Body of pancreas (tissue), 4 donors: ENCODE data around the gene ARL5C. TPM values are rescaled to one million over a fixed set of nuclear protein-coding genes. Genes with fewer than 3 reads are reported as not detected.
"Not testable (repeated sequence)": the region's sequence is repeated elsewhere in the genome, so short reads cannot be mapped to it uniquely, and the experiment has no call there.

Source experiments
- ATAC-seq: fragments of 150-250 bp; one replicate; pipeline ENCODE4 v1.9.1; 2016
- DNase-seq, 4 donors: peaks; one replicate each; pipeline ENCODE4 v3.0.0-alpha.2; 2019
- H3K27ac ChIP-seq, 4 donors: fragments of 200-600 bp; sonication (generic); 1 replicate in 3 of 4; 2 replicates in 1 of 4; pipeline versions ENCODE4 v1.5.1 to v1.6.1; 2016 to 2019; ENCODE audit warnings: mild to moderate bottlenecking in 1 of 4, mixed read lengths in 1 of 4, moderate library complexity in 1 of 4
- H3K27me3 ChIP-seq, 2 donors: fragments of 200-600 bp; sonication (generic); one replicate each; pipeline ENCODE4 v1.6.0; 2016; ENCODE audit warnings: mild to moderate bottlenecking in 1 of 2
- H3K36me3 ChIP-seq, 2 donors: fragments of 200-600 bp; sonication (generic); replicated peaks in 1 of 2; 2 replicates each; pipeline ENCODE4 v1.5.1; 2016; ENCODE audit warnings: low read depth in 2 of 2; ENCODE audit not compliant: insufficient read depth in 1 of 2
- H3K4me1 ChIP-seq: fragments of 200-600 bp; sonication (generic); one replicate; pipeline ENCODE4 v1.6.0; 2016
- H3K4me3 ChIP-seq, 2 donors: fragments of 200-600 bp; sonication (generic); 1 replicate in 1 of 2; 2 replicates in 1 of 2; pipeline ENCODE4 v1.5.1; 2016 to 2019
- H3K9me3 ChIP-seq, 3 donors: fragments of 200-600 bp; sonication (generic); 1 replicate in 2 of 3; 2 replicates in 1 of 3; pipeline ENCODE4 v1.5.1; 2016
- POLR2A ChIP-seq, 3 donors: fragments of 450-650 bp; IDR thresholded peaks; one replicate each; pipeline ENCODE4 v1.6.1; 2016; ENCODE audit warnings: antibody characterized with exemption in 3 of 3, mild to moderate bottlenecking in 2 of 3
- WGBS, 2 donors: methylation state at CpG; one replicate each; pipeline ENCODE4 v1.1.5; 2017; 5-methylcytosine and 5-hydroxymethylcytosine counted together
- intact Hi-C: fragments of 100-400 bp; cut with DNase I; formaldehyde crosslinking; loops from one replicate; pipeline ENCODE4 v1.15.1; 2023
- total RNA-seq, 2 donors: library from RNA; depleted of rRNA; stranded (reverse); fragments of >200 nt; gene quantifications; one replicate each; pipeline ENCODE4 v1.1.0, GENCODE V29; 2016
- TF ChIP-seq, protein P1 (sequence below), 7 experiments: fragments of 450-650 bp in 4 of 7; fragments of 200-600 bp in 3 of 7; sonication (generic) in 3 of 7; IDR thresholded peaks; one replicate each; pipeline ENCODE4 v1.5.1; 2016 to 2019; ENCODE audit warnings: antibody characterized with exemption in 7 of 7

The ARL5C gene
- total RNA-seq, 2 donors from 2014 or later = 0.26 TPM; not detected in 1

DNA sequence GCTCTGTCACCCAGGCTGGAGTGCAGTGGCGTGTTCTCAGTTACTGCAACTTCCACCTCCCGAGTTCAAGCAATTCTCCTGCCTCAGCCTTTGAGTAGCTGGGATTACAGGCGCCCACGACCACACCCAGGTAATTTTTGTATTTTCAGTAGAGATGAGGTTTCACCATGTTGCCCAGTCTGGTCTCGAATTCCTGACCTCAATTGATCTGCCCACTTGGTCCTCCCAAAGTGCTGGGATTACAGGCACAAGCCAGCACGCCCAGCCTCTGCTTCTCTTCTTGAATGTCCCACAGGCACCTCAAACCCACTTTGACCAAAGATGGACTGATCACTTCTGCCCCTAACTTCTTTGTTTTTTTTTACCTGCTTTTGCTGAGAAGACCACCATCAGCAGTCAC, 4.6 kb upstream of the ARL5C start:
- TF ChIP-seq, protein P1, sequence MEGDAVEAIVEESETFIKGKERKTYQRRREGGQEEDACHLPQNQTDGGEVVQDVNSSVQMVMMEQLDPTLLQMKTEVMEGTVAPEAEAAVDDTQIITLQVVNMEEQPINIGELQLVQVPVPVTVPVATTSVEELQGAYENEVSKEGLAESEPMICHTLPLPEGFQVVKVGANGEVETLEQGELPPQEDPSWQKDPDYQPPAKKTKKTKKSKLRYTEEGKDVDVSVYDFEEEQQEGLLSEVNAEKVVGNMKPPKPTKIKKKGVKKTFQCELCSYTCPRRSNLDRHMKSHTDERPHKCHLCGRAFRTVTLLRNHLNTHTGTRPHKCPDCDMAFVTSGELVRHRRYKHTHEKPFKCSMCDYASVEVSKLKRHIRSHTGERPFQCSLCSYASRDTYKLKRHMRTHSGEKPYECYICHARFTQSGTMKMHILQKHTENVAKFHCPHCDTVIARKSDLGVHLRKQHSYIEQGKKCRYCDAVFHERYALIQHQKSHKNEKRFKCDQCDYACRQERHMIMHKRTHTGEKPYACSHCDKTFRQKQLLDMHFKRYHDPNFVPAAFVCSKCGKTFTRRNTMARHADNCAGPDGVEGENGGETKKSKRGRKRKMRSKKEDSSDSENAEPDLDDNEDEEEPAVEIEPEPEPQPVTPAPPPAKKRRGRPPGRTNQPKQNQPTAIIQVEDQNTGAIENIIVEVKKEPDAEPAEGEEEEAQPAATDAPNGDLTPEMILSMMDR (IDR thresholded peaks at IDR 0.05) = no peak
- no peak for TF ChIP-seq POLR2A (IDR thresholded peaks at IDR 0.05)
- H3K9me3 ChIP-seq = no peaks in the 10 kb centered on the region
- no peak overlapping the region for H3K4me3 ChIP-seq
- 77 to 92% methylated on average over 6 of the region's 6 CpGs for WGBS, 2 donors
- H3K27ac ChIP-seq = no peak overlapping the region
- no peaks in the 10 kb centered on the region for H3K27me3 ChIP-seq
- no peaks in the 10 kb centered on the region for H3K36me3 ChIP-seq
- ATAC-seq (no peak), DNase-seq (no peak)
- peaks cover 45% of the 10 kb centered on the region for H3K4me1 ChIP-seq
- intact Hi-C loops = no loop called here

DNA sequence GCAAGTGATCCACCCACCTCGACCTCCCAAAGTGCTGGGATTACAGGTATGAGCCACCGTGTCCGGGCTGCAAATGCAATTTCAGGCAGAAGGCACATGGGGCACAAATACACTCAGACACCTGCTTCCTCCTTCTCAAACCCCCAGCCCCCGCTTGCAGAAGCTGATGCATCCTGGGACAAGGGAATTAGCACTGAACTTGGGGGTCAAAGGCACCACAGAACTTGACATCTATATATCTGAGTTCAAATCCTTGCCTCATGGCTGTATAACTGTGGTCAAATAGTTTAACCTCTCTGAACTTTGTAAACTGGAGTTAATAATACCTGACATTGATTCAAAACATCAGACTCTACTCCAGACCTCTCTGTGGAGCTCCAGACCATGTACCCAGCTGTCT, 4.1 kb upstream of the ARL5C start:
- H3K36me3 ChIP-seq = no peaks in the 10 kb centered on the region
- WGBS, 2 donors = 61 to 79% methylated on average over 4 of the region's 4 CpGs
- no peak for TF ChIP-seq POLR2A (IDR thresholded peaks at IDR 0.05)
- TF ChIP-seq, protein P1 (IDR thresholded peaks at IDR 0.05) = no peak
- peaks cover 49% of the 10 kb centered on the region for H3K4me1 ChIP-seq
- DNase-seq (no peak), ATAC-seq (no peak)
- H3K4me3 ChIP-seq = no peak overlapping the region
- intact Hi-C loops = no loop called here
- no peaks in the 10 kb centered on the region for H3K27me3 ChIP-seq
- no peak overlapping the region for H3K27ac ChIP-seq
- H3K9me3 ChIP-seq = no peaks in the 10 kb centered on the region

DNA sequence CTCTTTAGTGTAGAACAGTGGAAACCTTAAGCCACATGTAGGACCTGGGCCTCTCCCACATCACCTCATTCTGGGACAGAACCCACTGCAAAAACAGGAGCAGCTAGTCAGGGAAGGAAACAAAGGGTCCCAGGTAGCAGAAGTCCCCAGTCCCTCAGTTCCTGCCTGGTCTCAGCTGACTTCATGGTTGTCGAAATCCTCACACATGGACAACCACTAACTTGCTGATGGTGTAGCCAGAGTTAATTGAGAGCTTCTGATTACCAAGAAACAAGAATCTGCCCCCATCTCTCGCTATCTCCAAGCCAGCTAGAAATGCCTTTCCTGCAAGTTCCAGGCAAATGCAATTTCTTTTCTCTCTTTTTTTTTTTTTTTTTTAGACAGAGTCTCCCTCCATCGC, 3.6 kb upstream of the ARL5C start:
- no peak for DNase-seq

DNA sequence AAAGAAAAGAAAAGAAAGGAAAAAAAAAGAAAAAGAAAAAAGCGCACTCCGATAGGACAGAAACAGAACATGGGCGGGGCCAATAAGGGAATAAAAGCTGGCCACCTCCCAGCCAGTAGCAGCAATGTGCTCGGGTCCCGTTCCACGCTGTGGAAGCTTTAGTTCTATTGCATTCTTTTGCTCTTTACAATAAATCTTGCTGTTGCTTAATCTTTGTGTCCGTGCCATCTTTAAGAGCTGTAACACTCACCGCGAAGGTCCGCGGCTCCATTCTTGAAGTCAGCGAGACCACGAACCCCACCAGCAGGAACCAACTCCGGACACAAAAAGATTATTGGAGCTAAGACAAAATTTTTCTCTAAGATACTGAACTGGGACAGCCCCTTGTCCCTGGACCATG, 3.1 kb upstream of the ARL5C start:
- ATAC-seq (no peak), DNase-seq (no peak)
- 84% methylated on average over 14 of the region's 14 CpGs for WGBS, 2 donors
- Histone ChIP-seq H3K27ac (no peak overlapping the region), H3K36me3 (no peaks in the 10 kb centered on the region), H3K4me3 (no peak overlapping the region), H3K9me3 (no peaks in the 10 kb centered on the region), H3K27me3 (no peaks in the 10 kb centered on the region), H3K4me1 (peaks cover 54% of the 10 kb centered on the region)
- intact Hi-C loops = loop anchor here (10.0 kb wide), 1 partner anchor 66 kb away; no protein-coding TSS in a partner anchor
- TF ChIP-seq, protein P1 (IDR thresholded peaks at IDR 0.05) = no peak
- TF ChIP-seq POLR2A (IDR thresholded peaks at IDR 0.05) = no peak

More for the DNA sequence above, 3.6 kb upstream of the ARL5C start:
- 70 to 86% methylated on average over 3 of the region's 3 CpGs for WGBS, 2 donors
- H3K9me3 ChIP-seq = no peaks in the 10 kb centered on the region
- H3K27ac ChIP-seq = no peak overlapping the region
- TF ChIP-seq POLR2A (IDR thresholded peaks at IDR 0.05) = no peak
- TF ChIP-seq, protein P1 (IDR thresholded peaks at IDR 0.05) = no peak
- H3K4me3 ChIP-seq = no peak overlapping the region
- H3K27me3 ChIP-seq = no peaks in the 10 kb centered on the region
- intact Hi-C loops = loop anchor here (10.0 kb wide), 1 partner anchor 65 kb away; no protein-coding TSS in a partner anchor
- no peaks in the 10 kb centered on the region for H3K36me3 ChIP-seq
- H3K4me1 ChIP-seq = peaks cover 50% of the 10 kb centered on the region
- ATAC-seq = no peak

DNA sequence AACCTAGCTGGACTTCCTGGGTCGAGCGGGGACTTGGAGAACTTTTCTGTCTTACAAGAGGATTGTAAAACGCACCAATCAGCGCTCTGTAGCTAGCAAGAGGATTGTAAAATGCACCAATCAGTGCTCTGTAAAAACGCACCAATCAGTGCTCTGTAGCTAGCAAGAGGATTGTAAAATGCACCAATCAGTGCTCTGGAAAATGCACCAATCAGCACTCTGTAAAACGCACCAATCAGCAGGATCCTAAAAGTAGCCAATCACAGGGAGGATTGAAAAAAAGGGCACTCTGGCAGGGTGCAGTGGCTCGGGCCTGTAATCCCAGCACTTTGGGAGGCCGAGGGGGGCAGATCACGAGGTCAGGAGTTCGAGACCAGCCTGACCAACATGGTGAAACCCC, 2.5 kb upstream of the ARL5C start:
- not testable (repeated sequence) for ATAC-seq, H3K27me3 ChIP-seq, H3K27ac ChIP-seq, H3K36me3 ChIP-seq, H3K4me3 ChIP-seq, DNase-seq, H3K9me3 ChIP-seq
- peaks cover 56% of the 10 kb centered on the region for H3K4me1 ChIP-seq
- intact Hi-C loops = loop anchor here (10.0 kb wide), 1 partner anchor 66 kb away; no protein-coding TSS in a partner anchor
- 88 to 92% methylated on average over 10 of the region's 10 CpGs for WGBS, 2 donors
